ENCODE measurements around the gene SLC51B. TPM values are rescaled to one million over a fixed set of nuclear protein-coding genes. Genes with fewer than 3 reads are reported as not detected.

Gene SLC51B
- total RNA-seq, 1 experiment from 2014 or later = not detected

Other genes with a start within 250 kb of the SLC51B start
- gene PIF1, start 219.7 kb upstream of the SLC51B start, total RNA-seq (2014; rRNA removed; shearing (Covaris generic); ENCODE audit: low replicate concordance) = 18.6 and 60.0 TPM in 2 replicates
- 10.1 and 18.0 TPM in 2 replicates for gene PLEKHO2, start 203.5 kb upstream of the SLC51B start, total RNA-seq (2014; rRNA removed; shearing (Covaris generic); ENCODE audit: low replicate concordance)
- gene ANKDD1A, start 133.5 kb upstream of the SLC51B start, total RNA-seq (2014; rRNA removed; shearing (Covaris generic); ENCODE audit: low replicate concordance) = 1.8 TPM in 2 replicates
- 93.0 and 111 TPM in 2 replicates for gene SPG21, start 55.5 kb upstream of the SLC51B start, total RNA-seq (2014; rRNA removed; shearing (Covaris generic); ENCODE audit: low replicate concordance)
- 19.3 and 23.4 TPM in 2 replicates for gene MTFMT, start 15.7 kb upstream of the SLC51B start, total RNA-seq (2014; rRNA removed; shearing (Covaris generic); ENCODE audit: low replicate concordance)
- not detected in 2 replicates for gene RASL12, start 22.6 kb downstream of the SLC51B start, total RNA-seq (2014; rRNA removed; shearing (Covaris generic); ENCODE audit: low replicate concordance)
- not detected in 2 replicates for gene KBTBD13, start 31.4 kb downstream of the SLC51B start, total RNA-seq (2014; rRNA removed; shearing (Covaris generic); ENCODE audit: low replicate concordance)
- gene UBAP1L, start 69.8 kb downstream of the SLC51B start, total RNA-seq (2014; rRNA removed; shearing (Covaris generic); ENCODE audit: low replicate concordance) = 6.5 and 6.8 TPM in 2 replicates
- 20.5 and 23.4 TPM in 2 replicates for gene PDCD7, start 88.4 kb downstream of the SLC51B start, total RNA-seq (2014; rRNA removed; shearing (Covaris generic); ENCODE audit: low replicate concordance)
- 26.2 and 34.3 TPM in 2 replicates for gene CLPX, start 140.0 kb downstream of the SLC51B start, total RNA-seq (2014; rRNA removed; shearing (Covaris generic); ENCODE audit: low replicate concordance)
- gene CILP, start 166.1 kb downstream of the SLC51B start, total RNA-seq (2014; rRNA removed; shearing (Covaris generic); ENCODE audit: low replicate concordance) = 0.04 TPM in 1 of 2 replicates, not detected in the other
- 7.7 and 8.3 TPM in 2 replicates for gene PARP16, start 241.5 kb downstream of the SLC51B start, total RNA-seq (2014; rRNA removed; shearing (Covaris generic); ENCODE audit: low replicate concordance)

Measured in Karpas-422 (cell line).